Epithelial cell of proximal tubule (primary cell): Measurements from ENCODE around the gene FAM13A. TPM values are rescaled to one million over a fixed set of nuclear protein-coding genes. Genes with fewer than 3 reads are reported as not detected.

ENCODE experiments used
- DNase-seq: peaks from one replicate; pipeline ENCODE4 v3.0.0-alpha.2; 2011; ENCODE audit warnings: low read depth
- H3K4me3 ChIP-seq: 2 replicates; pipeline ENCODE4 v1.5.1; 2011; ENCODE audit warnings: low read depth, mild to moderate bottlenecking, low read length
- total RNA-seq: library from RNA; depleted of rRNA; stranded (reverse); fragments of >200 nt; gene quantifications from 2 replicates; pipeline ENCODE4 v1.2.3, GENCODE V29; 2015
- TF ChIP-seq, protein P1 (sequence below): conservative IDR thresholded peaks from 2 replicates; pipeline ENCODE4 v1.5.1; 2012; ENCODE audit warnings: low read depth, mild to moderate bottlenecking, low read length

The FAM13A gene
- total RNA-seq, 1 donor from 2014 or later: 3.0 TPM

DNA sequence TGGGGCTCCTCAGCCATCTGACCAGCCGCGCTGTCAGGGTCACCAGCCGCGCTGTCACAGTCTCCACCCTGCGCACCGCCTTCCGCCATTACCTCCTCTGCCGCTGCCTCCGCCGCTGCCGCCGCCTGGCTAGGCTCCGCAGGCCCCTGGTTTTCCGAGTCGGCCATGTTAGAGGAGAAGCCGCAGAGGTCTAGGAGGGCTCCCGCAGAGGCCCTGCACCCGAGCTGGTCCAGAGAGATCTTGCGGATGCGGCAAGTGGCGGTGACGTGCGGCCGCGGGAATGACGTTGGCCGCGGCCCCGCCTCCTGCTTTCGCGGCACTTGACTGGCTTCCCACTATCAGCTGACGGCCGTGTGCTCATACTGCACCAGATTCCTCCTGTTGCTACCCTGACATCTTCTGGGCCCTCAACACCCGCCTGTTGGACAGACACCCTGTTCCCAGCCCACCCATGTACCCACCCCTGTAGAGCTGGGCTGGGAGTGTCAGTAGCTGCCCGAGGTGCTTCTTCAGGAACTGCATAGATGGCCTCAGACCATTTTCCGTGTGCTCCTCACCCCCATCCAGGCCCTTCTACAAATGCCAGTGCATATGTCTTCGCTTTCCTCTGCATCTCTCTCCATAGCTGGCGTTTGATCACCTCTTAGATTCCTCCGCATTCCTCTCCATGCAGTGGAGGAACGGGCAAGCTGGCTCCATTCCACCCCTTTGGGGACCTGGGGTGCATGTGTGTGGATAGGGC is 359.2 kb downstream of the FAM13A start, which contains the start of gene NAP1L5:
NAP1L5 (minus strand) TSS at position 242 of the 742 bp plus-strand sequence; CDS start at position 167, 75 bp downstream.
- peak within 1 kb of the TSS; percentile 67 for H3K4me3 ChIP-seq
- TF ChIP-seq, protein P1, sequence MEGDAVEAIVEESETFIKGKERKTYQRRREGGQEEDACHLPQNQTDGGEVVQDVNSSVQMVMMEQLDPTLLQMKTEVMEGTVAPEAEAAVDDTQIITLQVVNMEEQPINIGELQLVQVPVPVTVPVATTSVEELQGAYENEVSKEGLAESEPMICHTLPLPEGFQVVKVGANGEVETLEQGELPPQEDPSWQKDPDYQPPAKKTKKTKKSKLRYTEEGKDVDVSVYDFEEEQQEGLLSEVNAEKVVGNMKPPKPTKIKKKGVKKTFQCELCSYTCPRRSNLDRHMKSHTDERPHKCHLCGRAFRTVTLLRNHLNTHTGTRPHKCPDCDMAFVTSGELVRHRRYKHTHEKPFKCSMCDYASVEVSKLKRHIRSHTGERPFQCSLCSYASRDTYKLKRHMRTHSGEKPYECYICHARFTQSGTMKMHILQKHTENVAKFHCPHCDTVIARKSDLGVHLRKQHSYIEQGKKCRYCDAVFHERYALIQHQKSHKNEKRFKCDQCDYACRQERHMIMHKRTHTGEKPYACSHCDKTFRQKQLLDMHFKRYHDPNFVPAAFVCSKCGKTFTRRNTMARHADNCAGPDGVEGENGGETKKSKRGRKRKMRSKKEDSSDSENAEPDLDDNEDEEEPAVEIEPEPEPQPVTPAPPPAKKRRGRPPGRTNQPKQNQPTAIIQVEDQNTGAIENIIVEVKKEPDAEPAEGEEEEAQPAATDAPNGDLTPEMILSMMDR: no peak
- DNase-seq: no peak

DNA sequence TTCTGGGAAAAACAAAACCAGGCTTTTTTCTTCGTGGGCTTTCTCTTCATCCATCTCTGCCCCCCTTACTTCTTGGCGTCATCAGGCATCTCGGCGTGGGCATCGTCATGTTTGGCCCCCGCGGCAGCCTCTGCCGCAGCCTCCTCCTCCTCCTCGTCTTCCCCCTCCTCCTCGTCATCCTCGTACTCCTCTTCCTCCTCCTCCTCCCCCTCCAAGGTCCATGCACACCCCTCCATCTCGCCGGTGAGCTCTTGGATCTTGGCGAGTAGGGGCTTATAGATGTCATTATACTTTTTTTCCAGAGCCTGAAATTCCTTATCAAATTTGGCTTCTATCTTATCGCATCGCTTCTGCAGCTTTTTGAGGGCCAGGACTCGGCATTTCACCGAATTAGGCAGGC is 359.8 kb downstream of the FAM13A start:
- peak overlapping the region; percentile 67 for H3K4me3 ChIP-seq
- DNase-seq: no peak
- TF ChIP-seq, protein P1: no peak

DNA sequence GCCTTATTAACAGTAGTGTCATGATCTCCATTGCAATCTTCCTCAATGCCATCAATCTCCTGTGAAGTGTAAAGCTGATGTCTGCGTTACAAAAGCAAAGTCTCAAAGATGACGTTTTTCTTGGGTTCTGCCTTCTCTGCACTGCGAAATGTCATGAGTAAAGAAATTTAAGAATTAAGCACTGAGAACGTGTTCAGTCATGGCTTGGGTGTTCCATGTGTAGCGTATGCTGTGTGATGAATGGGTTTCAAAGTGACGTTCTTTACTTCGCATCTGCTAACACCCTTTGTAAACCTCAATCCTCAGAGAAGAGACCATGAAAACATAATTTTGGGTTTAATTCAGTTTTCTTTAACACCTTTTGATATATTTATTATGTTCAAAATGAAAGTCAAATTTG is 360.4 kb downstream of the FAM13A start:
- DNase-seq: no peak
- peak overlapping the region; percentile 67 for H3K4me3 ChIP-seq
- TF ChIP-seq, protein P1: no peak

DNA sequence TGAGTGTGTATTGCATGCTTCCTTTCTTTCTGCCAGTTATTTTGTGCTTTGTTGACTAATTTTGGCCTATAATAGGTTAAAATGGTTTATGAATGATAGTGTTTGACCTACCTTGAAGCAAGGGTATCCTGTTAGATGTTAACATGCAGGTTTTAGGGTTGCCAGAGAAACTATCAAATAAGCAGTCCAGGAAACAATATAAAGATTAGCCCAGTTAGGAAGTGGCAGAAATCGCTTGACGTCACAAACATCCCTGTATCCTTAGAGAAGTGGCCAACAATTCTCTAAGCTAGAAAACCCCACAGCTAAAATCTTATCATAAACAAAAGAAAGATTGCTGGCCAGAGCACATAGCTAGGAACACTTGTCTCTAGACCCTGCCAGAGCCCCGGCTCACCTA is 363.2 kb downstream of the FAM13A start:
- H3K4me3 ChIP-seq: no peak overlapping the region
- TF ChIP-seq, protein P1: no peak
- DNase-seq: no peak

DNA sequence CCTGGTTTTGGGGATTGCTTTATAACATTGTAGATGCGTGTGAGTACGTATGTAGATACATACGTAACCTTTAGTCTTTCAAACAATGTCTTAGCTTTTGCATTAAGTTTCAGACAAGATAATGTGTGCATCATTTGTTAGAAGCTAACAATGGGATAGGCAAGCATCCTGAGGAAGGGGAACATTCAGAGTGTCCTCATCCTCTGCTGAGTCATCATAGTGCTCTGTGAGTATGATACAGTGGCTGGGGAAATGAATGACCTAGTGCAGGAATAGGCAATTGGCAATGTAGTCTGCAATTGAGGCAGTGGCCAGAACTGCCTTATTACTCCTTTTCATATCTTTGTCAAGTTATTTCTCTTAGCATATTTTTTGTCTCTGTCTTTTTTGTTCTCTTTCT is 366.6 kb downstream of the FAM13A start:
- DNase-seq: no peak
- H3K4me3 ChIP-seq: no peak overlapping the region
- TF ChIP-seq, protein P1: no peak

DNA sequence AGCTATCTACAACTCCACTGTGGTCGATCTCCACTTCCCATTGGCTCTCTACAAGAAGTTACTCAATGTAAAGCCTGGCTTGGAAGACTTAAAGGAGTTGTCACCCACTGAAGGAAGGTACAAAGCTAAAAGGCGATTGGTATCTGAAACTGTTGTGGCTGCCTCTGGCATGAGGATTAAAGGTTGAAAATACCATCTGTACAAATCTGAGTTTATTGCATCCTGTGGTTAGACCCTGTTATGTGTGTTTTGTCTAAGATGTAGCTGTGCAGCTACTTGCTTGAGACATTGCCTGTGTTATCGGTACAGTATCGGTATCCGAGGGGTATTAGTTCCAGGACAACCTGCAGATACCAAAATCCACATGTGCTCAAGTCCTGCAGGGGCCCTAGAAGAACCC is 375.8 kb downstream of the FAM13A start:
- H3K4me3 ChIP-seq: no peak overlapping the region
- TF ChIP-seq, protein P1: no peak
- DNase-seq: no peak

Other genes with a start within 250 kb of the FAM13A start
- 3.2 and 6.7 TPM in 2 replicates for gene TIGD2, start 54.3 kb upstream of the FAM13A start, total RNA-seq